RWPE2 (cell line): ENCODE measurements around the gene CRACR2B.

Source experiments
- ATAC-seq: fragments of 200-7000 bp; cut with Tn5 transposase; 3 replicates; pipeline ENCODE4 v1.9.1; 2021; ENCODE audit warnings: low read depth
- DNase-seq: peaks from one replicate; pipeline ENCODE4 v3.0.0-alpha.2; 2020; ENCODE audit warnings: low spot score
- H3K27ac ChIP-seq: fragments of 450-650 bp; 2 replicates; pipeline ENCODE4 v1.5.1; 2017; ENCODE audit warnings: mild to moderate bottlenecking; ENCODE audit not compliant: poor library complexity, severe bottlenecking
- H3K27me3 ChIP-seq: fragments of 250-450 bp; sonication (Bioruptor Pico); 2 replicates; pipeline ENCODE4 v1.5.1; 2021; ENCODE audit warnings: mild to moderate bottlenecking, moderate library complexity; ENCODE audit not compliant: insufficient read depth, poor library complexity, severe bottlenecking
- H3K36me3 ChIP-seq: fragments of 250-450 bp; sonication (Bioruptor Pico); 2 replicates; pipeline ENCODE4 v1.5.1; 2020; ENCODE audit warnings: low read depth, mild to moderate bottlenecking, moderate library complexity
- H3K4me1 ChIP-seq: fragments of 250-450 bp; sonication (Bioruptor Pico); 2 replicates; pipeline ENCODE4 v1.5.1; 2021; ENCODE audit warnings: mild to moderate bottlenecking, moderate library complexity; ENCODE audit not compliant: insufficient read depth, poor library complexity, severe bottlenecking
- H3K4me3 ChIP-seq: fragments of 250-450 bp; sonication (Bioruptor Pico); 2 replicates; pipeline ENCODE4 v1.5.1; 2021; ENCODE audit warnings: mild to moderate bottlenecking, moderate library complexity; ENCODE audit not compliant: severe bottlenecking
- H3K9me3 ChIP-seq: fragments of 250-450 bp; sonication (Bioruptor Pico); 2 replicates; pipeline ENCODE4 v1.5.1; 2021; ENCODE audit warnings: mild to moderate bottlenecking, moderate library complexity; ENCODE audit not compliant: severe bottlenecking
- TF ChIP-seq, protein P1 (sequence below): fragments of 450-650 bp; IDR thresholded peaks from one replicate; pipeline ENCODE4 v1.5.1; 2017; ENCODE audit warnings: mild to moderate bottlenecking, moderate library complexity; ENCODE audit not compliant: poor library complexity, severe bottlenecking

CRACR2B gene

DNA sequence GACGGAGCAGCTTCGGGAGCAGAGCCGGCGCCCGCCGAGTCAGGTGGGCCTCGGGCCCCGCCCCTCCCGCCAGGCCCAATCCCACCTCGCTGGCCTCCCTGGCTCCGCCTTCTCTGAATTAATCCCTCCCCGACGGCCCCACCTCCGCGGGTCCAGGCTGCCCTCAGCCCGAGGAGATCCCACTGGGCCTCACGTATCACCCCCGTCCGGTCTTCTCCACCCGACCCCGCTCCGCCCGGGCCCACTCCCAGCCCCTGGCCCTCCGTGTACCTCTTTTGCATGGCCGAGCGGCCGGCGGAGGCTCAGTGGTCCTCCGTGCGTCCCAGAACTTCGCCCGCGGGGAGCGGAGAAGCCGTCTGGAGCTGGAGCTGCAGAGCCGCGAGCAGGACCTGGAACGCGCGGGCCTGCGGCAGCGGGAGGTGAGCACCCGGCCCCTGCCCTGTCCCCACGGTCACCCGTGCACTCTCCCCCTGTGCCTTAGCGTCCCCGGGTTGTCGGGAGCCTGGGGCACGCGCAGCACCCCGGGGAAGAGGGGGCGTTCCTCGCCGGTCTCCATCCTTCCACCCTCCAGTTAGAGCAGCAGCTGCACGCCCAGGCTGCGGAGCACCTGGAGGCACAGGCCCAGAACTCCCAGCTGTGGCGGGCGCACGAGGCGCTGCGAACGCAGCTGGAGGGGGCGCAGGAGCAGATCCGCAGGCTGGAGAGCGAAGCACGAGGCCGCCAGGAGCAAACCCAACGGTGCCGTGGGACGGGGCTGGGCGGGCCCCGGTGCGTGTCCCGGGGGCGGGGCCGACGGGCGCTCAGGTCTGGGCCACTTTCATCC lies 2.8 kb downstream of the CRACR2B start:
- Histone ChIP-seq H3K4me1 (peaks cover 13% of the 10 kb centered on the region), H3K36me3 (peaks cover 4% of the 10 kb centered on the region; the same call in 1 of the 2 replicates)

DNA sequence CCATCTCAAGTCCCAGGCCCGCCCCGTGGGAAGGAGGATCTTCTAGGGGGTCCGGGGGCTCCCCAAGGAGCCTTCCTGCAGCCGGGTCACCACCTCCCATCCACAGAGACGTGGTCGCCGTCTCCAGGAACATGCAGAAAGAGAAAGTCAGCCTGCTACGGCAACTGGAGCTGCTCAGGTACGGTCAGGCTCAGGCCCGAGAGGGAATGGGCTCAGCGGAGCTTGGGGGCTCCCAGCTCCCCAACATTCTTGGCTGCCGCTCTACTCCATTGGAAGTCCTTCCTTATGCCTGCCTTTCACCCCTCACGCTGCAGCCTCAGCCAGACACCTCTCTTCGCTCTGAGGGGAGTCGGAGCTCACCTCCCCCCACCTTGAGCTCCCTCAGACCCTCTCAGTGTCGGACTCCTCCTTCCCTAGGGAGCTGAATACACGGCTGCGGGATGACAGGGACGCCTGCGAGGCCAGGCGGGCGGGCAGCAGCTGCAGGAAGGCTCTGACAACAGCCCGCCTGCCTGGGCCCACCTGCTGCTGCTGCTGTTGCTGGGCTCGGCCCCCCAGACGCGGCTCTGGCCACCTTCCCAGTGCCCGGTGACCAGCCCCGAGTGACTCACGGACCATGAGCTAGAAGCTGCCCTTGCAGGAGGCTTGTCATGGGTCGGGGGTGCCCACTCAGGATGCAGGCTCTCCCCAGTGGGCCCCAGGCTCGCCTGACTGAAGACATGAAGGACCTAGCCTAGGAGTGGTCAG lies 3.6 kb downstream of the CRACR2B start:
- Histone ChIP-seq H3K4me3 (no peak overlapping the region), H3K36me3 (peaks cover 6% of the 10 kb centered on the region), H3K27ac (no peak overlapping the region), H3K27me3 (peaks cover 18% of the 10 kb centered on the region), H3K9me3 (no peaks in the 10 kb centered on the region), H3K4me1 (peaks cover 13% of the 10 kb centered on the region)
- ATAC-seq (no peak), DNase-seq (no peak)
- TF ChIP-seq, protein P1, sequence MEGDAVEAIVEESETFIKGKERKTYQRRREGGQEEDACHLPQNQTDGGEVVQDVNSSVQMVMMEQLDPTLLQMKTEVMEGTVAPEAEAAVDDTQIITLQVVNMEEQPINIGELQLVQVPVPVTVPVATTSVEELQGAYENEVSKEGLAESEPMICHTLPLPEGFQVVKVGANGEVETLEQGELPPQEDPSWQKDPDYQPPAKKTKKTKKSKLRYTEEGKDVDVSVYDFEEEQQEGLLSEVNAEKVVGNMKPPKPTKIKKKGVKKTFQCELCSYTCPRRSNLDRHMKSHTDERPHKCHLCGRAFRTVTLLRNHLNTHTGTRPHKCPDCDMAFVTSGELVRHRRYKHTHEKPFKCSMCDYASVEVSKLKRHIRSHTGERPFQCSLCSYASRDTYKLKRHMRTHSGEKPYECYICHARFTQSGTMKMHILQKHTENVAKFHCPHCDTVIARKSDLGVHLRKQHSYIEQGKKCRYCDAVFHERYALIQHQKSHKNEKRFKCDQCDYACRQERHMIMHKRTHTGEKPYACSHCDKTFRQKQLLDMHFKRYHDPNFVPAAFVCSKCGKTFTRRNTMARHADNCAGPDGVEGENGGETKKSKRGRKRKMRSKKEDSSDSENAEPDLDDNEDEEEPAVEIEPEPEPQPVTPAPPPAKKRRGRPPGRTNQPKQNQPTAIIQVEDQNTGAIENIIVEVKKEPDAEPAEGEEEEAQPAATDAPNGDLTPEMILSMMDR = no peak

More for the DNA sequence above, 2.8 kb downstream of the CRACR2B start:
- TF ChIP-seq, protein P1 = no peak
- peak overlapping the region; percentile 20 for H3K4me3 ChIP-seq
- H3K27ac ChIP-seq = no peak overlapping the region
- ATAC-seq (peak; percentile 59), DNase-seq (peak; percentile 88)
- no peaks in the 10 kb centered on the region for H3K9me3 ChIP-seq
- peaks cover 18% of the 10 kb centered on the region for H3K27me3 ChIP-seq

DNA sequence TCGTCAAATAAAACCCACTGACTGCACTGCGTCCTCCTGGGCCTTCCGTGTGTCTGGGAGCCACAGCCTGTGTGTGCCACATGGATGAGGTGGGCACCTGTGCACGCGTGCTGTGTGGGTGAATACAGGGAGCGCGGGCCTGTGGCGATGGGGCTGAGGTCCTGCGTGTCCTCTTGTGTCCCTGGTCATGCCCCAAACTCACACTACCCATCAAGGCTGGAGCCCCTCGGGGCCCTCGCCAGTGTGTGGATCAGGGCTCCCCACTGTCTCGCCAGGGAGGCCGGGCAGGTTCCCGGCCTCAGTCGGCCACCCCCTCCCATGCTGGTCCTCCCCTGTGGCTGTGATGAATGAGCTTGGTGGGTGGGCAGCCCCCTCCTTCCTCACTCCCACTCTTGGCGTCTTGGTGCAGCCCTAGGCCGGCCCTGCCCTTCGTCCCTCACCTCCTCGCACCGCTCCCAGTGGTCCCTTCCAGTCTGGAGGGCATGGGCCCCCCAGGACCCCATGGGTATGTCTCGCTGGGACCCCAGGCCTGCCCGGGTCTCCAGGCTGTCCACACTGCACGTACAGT lies 4.3 kb downstream of the CRACR2B start:
- TF ChIP-seq, protein P1 = no peak
- DNase-seq (no peak), ATAC-seq (no peak)
- peaks cover 10% of the 10 kb centered on the region for H3K27me3 ChIP-seq
- peaks cover 13% of the 10 kb centered on the region for H3K36me3 ChIP-seq
- H3K9me3 ChIP-seq = no peaks in the 10 kb centered on the region
- H3K4me1 ChIP-seq = peaks cover 13% of the 10 kb centered on the region
- peak overlapping the region; percentile 95 for H3K4me3 ChIP-seq
- peak overlapping the region; percentile 97 for H3K27ac ChIP-seq

GRCh38 chr11:832529-833113 lies 4.9 kb downstream of the CRACR2B start, which contains the start of gene CD151:
Gene CD151, plus strand, starts transcription at chr11:832952. Its CDS starts 3,118 bp downstream, at chr11:836070.
- ATAC-seq = no peak; the same call in 2 of the 3 replicates
- DNase-seq = no peak
- Histone ChIP-seq H3K27me3 (peaks cover 10% of the 10 kb centered on the region), H3K4me1 (peaks cover 10% of the 10 kb centered on the region), H3K27ac (peak within 1 kb of the TSS; percentile 97), H3K9me3 (no peaks in the 10 kb centered on the region), H3K36me3 (peaks cover 19% of the 10 kb centered on the region), H3K4me3 (peak within 1 kb of the TSS; percentile 95)
- TF ChIP-seq, protein P1 = peak; percentile 16
